Measurements from ENCODE around the gene FNDC3B. TPM values are rescaled to one million over a fixed set of nuclear protein-coding genes. Genes with fewer than 3 reads are reported as not detected.

The FNDC3B gene
- total RNA-seq, 1 experiment from 2014 or later = 64.6 TPM

GRCh38 chr3:172167892-172168648 lies 128.7 kb downstream of the FNDC3B start:
- DNase-seq (ENCODE audit: low read depth) = no peak

- DNase-seq (ENCODE audit: low read depth) = no peak
Observed at GRCh38 chr3:172170073-172170709, 130.8 kb downstream of the FNDC3B start.

GRCh38 chr3:172170841-172171240 lies 131.5 kb downstream of the FNDC3B start:
- DNase-seq (ENCODE audit: low read depth) = no peak

- peak; percentile 26 for DNase-seq (ENCODE audit: low read depth)
Observed at GRCh38 chr3:172171396-172172075, 132.2 kb downstream of the FNDC3B start.

GRCh38 chr3:172173316-172174254 lies 134.2 kb downstream of the FNDC3B start:
- no peak for DNase-seq (ENCODE audit: low read depth)

- no peak for DNase-seq (ENCODE audit: low read depth)
Observed at GRCh38 chr3:172174513-172175253, 135.3 kb downstream of the FNDC3B start.

GRCh38 chr3:172175254-172175599 lies 135.8 kb downstream of the FNDC3B start:
- no peak for DNase-seq (ENCODE audit: low read depth)

GRCh38 chr3:172176061-172176770 lies 136.8 kb downstream of the FNDC3B start:
- DNase-seq (ENCODE audit: low read depth) = no peak

- DNase-seq (ENCODE audit: low read depth) = peak; percentile 59
Observed at GRCh38 chr3:172177046-172177445, 137.7 kb downstream of the FNDC3B start.

- no peak for DNase-seq (ENCODE audit: low read depth)
Observed at GRCh38 chr3:172177803-172178316, 138.5 kb downstream of the FNDC3B start.

GRCh38 chr3:172179680-172180399 lies 140.5 kb downstream of the FNDC3B start:
- DNase-seq (ENCODE audit: low read depth) = no peak

GRCh38 chr3:172180473-172180872 lies 141.1 kb downstream of the FNDC3B start:
- no peak for DNase-seq (ENCODE audit: low read depth)

- DNase-seq (ENCODE audit: low read depth) = peak; percentile 85
Observed at GRCh38 chr3:172181932-172182586, 142.7 kb downstream of the FNDC3B start.

GRCh38 chr3:172182797-172183196 lies 143.4 kb downstream of the FNDC3B start:
- DNase-seq (ENCODE audit: low read depth) = no peak

GRCh38 chr3:172184106-172184822 lies 144.9 kb downstream of the FNDC3B start:
- no peak for DNase-seq (ENCODE audit: low read depth)

GRCh38 chr3:172185907-172186306 lies 146.5 kb downstream of the FNDC3B start:
- no peak for DNase-seq (ENCODE audit: low read depth)

- no peak for DNase-seq (ENCODE audit: low read depth)
Observed at GRCh38 chr3:172186607-172187006, 147.2 kb downstream of the FNDC3B start.

GRCh38 chr3:172187511-172187910 lies 148.1 kb downstream of the FNDC3B start:
- DNase-seq (ENCODE audit: low read depth) = no peak

Data from RPMI7951 (cell line).